ENCODE results near the gene RFX4.
A peak's percentile ranks its signal among the peaks of the same experiment; 100 is the strongest.
"Not testable (repeated sequence)": the region's sequence is repeated elsewhere in the genome, so short reads cannot be mapped to it uniquely, and the experiment has no call there.

RFX4 gene

DNA sequence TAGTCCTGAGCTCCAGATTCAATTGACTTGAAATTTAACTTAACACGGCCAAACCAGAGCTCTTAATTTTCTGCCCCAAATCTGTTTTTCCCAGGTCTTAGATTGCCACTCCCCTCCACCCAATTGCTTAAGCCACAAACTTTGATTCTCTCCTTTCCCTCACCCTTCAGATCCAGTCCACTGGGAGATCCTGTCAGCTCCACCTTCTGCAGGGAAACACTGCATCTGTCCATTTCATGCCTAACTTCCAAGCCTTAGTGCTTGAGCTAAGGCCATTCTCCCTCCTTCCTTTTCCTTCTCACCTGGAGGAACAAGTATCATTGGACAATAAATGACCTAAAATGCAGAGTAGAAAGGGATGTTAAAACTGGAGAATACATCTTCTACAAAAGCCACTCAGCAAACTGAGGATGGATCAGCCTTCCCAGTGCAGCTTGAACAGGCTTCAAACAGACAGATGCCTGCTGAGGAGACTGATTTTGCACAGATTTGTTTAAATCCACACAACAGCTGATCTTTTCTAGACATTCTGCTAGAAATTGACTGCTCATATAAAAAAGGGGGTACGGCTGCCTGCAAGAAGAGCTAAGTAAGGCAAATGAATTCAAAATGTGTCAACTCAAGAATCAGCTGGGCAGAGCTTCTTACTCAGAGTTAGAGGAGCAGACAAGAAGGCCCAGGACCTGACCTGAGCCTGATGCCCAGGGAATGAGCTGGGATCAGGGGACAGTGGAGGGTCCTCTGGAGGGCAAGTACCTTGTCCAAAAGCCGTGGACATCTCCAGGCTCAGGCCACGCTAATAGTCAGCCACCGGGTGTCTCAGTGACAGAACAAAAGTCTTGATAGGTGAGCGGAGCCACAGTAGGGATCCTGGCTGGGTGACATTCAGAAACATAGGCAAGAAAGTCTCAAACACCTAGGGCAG lies 110.4 kb downstream of the RFX4 start:
- DNase-seq (ENCODE audit: low spot score), result no peak

DNA sequence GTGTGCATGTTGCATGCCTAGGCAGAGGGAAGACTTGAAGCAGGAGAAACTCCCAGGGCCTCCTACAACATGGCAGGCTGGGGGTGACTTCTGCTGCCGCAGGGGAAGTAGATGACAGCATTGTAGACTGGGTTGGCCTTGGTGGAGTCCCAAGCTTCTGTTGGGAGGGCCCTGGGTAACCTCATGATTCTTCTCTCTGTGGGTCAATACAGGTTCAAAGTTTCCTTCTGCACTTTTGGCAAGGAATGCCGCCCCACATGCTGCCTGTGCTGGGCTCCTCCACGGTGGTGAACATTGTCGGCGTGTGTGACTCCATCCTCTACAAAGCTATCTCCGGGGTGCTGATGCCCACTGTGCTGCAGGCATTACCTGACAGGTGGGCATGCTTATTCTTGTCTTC lies 113.3 kb downstream of the RFX4 start:
- no peak for DNase-seq (ENCODE audit: low spot score)

DNA sequence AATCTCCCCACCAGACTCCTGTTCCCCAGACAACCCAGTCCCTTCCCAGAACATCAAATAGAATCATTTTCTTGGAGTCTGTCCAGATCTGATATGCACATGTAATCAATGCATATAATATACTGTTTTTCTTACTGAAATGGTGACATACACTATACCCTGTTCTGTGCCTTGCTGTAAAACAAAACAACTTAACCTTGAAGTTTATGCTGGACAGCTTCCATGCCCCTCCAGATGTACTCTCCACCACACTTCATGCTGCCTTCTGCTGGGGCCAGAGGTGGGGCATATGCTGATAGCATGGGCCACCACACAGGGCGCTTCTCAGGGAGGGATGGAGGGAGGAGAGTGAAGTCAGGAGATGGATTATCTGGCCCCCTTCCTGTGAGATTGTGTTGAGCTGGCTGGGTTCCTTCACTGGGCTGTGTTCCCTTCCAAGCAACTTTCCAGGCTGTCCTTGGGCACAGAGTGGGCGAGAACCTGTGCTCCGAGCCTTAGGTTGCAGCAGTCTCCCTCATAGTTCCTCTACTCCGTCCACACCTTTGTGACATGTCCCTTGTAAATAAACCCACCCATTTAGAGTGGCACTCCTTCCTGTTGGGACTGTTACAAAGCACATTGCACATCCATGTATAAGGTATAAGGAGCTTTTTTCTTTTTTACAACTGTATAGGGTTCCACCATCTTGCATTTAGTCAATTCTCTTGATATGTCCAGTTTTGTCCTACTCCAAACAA lies 114.0 kb downstream of the RFX4 start:
- DNase-seq (ENCODE audit: low spot score), result no peak

DNA sequence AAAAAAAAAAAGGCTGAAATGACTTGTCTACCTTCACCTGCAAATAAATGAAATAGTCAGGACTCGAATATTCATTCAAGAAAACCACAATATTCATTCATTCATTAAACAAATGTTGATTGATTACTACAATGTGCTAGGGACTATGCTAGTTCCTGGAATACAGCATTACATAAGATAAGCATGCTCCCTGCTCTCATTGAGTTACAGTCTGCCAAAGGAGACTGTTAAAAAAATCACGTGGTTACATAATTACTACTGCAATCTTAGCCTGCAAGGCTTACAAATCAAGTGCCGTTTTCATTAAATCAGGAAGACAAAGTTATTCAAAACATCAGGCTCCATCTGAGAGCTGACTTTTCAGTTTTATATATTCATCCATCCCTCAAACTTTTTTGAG lies 121.3 kb downstream of the RFX4 start:
- no peak for DNase-seq (ENCODE audit: low spot score)

DNA sequence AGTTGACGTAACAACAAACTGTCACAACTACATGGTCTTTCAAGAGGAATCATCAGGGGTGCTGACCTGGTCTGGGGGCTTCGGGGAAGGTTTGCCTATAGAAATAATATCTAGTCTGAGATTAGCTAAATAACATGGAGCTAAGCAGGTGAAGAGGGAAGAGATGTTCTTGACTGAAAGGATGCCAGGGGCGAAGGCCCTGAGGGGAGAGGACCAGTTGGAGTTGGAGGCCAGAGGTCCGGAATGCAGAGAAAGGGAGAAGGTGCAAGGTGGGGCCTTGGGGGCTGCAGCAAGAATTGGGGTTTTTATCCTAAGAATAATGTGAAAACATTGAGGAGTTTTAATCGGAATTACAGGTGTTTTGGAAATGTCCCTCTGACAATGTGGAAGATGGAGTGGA lies 123.2 kb downstream of the RFX4 start:
- no peak for DNase-seq (ENCODE audit: low spot score)

DNA sequence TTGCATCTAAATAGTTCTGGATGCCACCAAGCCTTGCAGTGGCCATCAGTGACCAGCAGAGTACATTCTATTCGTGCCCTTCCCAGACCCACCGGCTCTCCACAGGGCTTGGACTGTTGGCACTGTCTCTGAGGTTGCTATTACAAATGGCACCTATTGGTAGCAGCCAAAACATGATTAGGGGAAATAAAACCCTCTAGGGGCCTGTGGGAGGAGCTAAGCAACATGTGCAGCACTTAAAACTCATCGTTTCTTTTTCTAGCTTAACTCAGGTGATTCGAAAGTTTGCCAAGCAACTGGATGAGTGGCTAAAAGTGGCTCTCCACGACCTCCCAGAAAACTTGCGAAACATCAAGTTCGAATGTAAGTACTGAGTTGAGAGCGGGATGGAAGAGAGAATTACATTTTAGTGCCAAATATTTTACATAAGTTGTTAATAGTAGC lies 126.3 kb downstream of the RFX4 start:
- DNase-seq (ENCODE audit: low spot score), result no peak

DNA sequence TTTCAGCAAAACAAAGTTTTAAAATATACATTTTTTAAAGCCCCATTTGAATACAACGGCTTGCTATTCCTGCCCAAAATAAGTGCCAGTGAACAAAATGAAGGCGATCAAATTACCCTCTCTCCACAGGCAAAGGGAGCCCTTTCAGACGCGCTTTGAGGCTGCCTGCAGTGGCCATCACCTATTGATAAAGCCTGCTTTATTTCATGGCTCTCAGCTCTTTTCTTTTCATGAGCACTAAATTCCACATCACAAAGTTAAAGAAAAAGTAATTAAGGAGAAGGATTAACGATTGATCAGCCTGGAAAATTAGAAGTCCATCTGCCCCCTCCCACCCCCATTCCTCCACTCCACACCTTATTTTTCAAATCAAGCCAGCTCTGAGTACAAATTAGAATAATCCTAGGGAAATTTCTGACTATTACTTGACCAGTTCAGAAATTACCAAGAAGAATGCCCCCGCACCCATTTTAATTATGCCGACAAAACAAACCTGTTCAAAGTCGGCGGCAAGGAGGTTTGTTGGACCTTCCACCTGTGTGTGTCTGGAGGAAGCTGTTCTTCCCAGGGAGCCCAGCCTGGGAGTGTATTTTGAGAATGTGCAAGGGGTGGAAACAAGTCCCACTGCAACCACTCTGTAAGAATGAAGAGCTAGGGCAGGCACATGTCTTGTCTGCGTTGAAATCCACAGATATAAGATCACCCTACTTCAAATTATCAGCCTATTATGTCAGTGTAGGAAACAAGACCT lies 127.5 kb downstream of the RFX4 start:
- no peak for DNase-seq (ENCODE audit: low spot score)

DNA sequence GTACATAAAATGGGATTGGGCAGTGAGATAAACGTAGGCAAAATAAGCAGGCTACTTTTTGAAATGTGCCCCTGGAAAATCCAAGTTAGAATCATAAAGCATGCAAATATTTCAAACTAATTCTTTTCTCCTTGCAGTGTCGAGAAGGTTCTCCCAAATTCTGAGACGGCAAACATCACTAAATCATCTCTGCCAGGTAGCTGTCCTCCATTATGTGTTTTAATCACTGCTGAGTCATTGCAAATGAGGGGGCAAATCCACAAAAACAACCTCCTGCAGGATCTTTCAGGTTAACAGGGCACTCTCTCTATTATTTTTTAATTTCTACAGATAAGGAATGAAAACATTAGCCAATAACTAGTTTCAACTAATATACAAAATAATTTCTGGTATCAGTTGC lies 128.5 kb downstream of the RFX4 start:
- DNase-seq (ENCODE audit: low spot score), result no peak

DNA sequence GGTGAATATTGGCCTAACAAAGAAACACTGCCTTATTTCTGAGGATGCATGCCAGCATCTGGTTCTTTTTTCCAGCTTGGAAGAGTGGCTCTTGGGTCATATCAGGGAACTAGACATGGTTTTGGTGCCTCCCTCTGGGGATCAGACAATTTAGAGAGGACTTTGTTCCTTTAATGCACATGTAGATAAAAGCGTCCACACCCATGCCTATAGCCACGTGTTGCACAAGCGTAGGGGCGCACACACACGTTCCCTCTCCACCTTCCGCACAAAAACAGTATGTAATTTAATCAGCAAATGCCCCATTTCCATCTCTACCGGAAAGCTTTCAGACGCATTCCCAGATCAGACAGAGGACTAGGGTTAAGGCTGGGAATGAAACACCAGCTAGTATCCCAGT lies 130.0 kb downstream of the RFX4 start:
- DNase-seq (ENCODE audit: low spot score), result no peak

DNA sequence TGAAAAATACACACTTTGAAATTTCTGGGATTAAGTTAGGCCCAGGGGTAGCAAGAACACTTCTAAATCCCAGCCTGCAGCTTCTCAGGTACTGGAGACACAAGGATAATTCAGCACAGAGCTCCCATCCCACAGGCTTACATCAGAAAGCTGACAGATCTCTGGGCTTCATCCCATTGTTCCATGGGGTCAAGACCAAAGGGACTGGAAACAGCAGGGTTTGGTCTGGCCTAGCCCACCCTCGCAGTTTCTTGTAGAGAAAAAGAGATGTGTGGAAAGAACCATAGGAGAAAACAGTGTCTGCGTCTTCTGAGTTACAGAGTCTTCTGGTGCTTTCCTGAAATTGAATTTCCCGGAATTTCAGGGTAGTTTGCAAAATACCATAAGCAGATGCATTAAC lies 132.1 kb downstream of the RFX4 start:
- DNase-seq (ENCODE audit: low spot score), result no peak

DNA sequence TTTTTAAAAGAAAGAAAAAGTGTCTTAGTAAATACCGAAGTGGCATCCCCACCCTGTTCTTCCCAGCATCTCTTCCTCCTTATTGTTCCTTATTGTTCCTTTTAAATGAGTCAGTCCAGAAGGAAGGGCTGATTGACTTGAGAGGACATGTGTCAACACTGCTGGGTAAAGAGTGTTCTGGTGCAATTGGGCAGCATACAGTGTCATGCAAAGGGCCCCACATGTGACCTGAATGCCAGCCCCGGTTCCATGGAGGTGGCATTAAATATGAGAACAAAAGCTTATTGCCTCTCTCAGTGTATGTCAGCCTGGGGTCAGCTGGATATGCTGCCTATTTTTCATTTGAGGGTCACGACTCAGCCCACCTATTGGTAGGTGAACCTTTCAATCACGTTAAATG lies 132.8 kb downstream of the RFX4 start:
- DNase-seq (ENCODE audit: low spot score), result no peak

DNA sequence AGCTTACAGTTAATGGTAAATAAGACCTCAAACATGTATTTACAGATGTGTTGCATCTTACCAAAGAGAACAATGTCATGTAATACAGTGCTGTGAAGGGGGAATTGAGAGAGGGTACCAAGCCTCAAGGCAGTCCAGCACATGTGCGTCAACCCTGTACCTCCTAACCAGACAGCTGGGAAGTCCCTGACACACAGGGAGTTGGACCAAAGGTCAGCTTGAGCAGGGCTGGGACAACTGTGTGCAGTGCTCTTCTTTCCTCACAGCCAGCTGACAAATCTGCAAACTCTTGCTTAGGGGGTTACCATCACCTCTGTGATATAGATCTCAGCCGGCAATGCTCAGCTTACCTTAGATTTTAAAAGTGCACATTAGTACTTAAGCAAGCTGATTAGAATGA lies 134.9 kb downstream of the RFX4 start:
- no peak for DNase-seq (ENCODE audit: low spot score)

DNA sequence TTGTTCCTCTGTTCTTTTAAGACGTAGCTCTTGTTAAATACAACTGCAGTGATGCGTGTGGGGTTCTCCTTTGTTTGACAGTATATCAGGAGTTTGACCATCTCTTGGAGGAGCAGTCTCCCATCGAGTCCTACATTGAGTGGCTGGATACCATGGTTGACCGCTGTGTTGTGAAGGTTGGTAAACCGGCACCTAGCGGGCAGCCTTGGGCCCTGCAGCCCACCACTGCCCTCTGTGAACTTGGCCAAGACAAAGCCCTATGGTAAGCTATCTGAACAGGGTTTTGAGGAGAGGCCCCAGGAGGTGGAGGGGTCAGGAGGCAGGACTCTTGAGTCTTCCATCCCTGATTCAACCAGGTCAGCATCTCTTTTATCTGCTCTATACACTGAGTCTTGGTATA lies 137.1 kb downstream of the RFX4 start:
- no peak for DNase-seq (ENCODE audit: low spot score)

DNA sequence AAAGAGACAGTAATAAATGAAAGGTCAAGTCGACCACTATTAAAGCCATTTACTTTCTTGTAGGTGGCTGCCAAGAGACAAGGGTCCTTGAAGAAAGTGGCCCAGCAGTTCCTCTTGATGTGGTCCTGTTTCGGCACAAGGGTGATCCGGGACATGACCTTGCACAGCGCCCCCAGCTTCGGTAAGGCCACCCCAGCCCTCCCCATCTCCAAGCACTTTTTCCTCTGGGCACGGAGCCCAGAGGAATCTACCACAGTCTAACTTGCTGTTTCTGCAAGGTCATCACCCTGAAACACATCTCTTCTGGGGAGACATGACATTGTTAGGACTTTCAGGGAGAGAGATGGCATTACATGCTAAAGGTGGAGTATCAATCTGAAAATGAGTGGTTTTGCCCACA lies 137.9 kb downstream of the RFX4 start:
- DNase-seq (ENCODE audit: low spot score), result no peak

DNA sequence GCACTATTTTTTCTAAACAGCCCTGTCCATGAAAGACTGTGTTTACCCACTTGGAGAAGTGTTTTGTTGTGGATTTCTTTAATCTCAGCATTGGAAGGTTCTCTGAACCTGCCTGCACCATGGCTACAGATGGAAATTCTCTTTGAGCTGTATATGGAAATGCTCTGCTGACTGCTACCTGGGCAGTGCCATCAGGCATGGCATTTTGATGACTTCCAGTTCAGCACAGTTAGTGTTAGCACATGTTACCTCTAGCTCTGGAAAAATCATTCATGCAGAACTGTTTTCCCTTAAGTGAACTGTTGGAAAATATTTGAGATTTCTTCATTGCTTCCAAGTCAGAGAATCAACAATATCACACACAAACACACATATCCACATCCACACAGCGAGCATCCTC lies 139.1 kb downstream of the RFX4 start:
- DNase-seq (ENCODE audit: low spot score), result no peak

DNA sequence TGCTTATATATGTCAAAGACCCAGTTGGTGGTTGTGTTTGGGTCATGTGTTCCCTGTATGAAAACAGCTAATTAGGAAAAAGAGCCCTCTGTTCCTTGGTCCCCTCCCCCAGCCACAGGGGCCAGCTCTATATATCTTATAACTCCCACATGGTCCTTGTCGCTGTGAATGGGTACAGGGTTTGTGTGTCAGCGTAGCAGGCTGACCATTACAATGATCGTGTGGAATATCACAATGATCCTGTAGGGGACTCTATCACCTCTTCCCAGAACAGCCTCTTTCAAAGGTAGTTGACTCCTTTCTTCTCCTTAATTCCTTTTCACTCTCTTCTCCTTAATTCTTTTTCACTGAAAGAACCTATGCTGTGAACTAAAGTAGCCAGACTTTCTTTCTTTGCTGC lies 140.0 kb downstream of the RFX4 start:
- DNase-seq (ENCODE audit: low spot score), result peak; percentile 9

DNA sequence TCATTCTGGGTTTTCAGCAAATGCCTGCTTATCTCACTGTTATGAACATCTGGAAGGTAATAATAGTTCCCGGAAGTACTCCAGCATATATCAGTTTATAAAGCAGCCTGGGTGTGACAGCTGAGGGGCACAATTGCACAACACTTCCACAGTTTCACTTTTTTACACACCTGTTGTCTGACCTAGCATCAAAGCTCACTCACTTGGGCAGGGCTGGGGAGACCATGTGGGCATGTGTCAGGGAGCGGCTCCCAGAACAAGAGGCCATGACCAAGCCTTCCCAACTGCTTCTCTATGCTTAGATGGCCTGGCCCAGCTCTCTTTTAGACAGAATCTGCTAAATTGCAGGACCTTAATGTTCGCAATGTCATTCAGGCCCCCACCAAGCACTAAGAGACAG lies 140.6 kb downstream of the RFX4 start:
- no peak for DNase-seq (ENCODE audit: low spot score)

DNA sequence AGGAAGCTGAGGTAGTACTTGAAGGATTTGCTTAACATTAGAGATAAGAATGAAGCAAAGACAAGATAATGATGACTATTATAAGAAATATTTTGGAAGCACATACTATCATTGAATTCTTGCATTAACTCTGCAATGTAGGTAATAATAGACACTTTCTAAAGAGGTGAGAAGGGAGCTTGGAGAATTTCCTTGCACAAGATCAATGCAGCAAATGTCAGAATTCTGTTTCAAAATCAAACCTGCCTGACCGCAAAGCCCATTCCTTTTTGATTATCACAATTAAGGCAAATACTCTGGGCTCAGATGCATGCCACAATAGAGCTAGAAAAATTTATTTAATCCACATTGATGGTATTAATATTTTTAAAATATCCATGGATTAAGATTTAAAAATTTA lies 141.3 kb downstream of the RFX4 start:
- DNase-seq (ENCODE audit: low spot score), result no peak

DNA sequence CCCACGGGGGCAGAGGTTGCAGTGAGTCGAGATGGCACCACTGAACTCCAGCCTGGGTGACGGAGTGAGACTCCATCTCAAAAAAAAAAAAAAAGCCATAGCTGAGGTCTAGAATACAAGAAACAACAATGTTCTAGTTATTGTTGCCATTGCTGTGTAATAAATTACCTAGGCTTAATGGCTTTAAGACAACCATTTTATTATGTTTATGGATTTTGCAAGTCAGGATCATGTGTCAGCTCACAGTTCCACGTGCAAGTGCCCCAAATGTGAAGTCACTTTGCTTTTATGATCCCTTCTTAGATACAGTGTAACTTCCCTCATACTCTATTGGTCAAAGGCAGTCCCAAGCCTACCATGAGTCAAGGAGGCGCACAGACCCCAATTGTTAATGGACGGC lies 142.1 kb downstream of the RFX4 start:
- no peak for DNase-seq (ENCODE audit: low spot score)

DNA sequence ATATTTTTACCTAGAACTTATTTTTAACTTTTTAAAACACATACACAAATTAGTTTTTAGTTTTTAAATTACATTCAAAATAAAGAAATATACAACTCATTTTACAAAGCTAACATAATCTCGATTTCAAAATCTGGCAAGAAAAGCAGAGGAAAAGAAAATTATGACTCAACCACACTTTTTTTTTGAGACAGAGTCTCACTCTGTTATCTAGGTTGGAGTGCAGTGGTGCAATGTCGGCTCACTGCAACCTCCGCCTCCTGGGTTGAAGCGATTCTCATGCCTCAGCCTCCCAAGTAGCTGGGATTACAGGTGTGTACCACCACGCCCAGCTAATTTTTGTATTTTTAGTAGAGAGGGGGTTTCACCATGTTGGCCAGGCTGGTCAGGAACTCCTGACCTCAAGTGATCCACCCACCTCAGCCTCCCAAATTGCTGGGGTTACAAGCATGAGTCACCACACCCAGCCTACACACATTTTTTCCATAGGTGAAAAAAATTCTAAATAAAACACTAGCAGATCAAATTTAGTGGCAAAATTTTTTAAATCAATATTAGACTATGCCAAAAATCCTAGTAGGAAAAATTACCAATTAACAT lies 143.9 kb downstream of the RFX4 start:
- DNase-seq (ENCODE audit: low spot score), result not testable (repeated sequence)

DNA sequence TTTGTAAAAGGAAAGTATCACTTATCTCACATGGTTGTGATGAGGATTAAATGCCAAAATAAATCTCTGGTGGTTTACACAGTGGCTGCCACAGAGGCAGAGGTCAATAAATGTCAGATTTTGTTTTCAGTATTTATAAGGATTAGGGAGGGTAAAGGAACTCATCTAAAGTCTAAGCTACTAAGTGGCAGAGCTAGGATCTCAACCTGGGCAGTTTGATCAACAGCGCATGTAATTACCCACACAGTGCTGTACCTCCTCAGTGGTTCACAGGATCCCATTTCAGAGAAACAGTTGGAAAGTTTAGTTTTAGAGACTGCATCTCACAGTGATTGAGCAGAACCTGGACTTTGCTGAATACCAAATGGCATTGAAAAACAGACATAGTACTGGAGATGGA lies 146.8 kb downstream of the RFX4 start:
- no peak for DNase-seq (ENCODE audit: low spot score)

DNA sequence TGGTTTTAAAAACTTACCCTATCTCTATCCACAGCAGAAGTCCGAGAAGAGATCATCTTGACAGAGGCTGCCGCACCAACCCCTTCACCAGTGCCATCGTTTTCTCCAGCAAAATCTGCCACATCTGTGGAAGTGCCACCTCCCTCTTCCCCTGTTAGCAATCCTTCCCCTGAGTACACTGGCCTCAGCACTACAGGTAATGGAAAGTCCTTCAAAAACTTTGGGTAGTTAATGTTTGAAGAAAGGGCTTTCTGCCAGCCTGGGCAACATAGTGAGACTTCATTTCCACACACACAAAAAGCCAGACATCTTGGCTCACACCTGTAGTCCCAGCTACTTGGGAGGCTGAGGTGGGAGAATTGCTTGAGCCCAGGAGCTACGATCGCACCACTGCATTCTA lies 150.1 kb downstream of the RFX4 start:
- no peak for DNase-seq (ENCODE audit: low spot score)
